ENCODE data around the gene TMPRSS11A.

DNA sequence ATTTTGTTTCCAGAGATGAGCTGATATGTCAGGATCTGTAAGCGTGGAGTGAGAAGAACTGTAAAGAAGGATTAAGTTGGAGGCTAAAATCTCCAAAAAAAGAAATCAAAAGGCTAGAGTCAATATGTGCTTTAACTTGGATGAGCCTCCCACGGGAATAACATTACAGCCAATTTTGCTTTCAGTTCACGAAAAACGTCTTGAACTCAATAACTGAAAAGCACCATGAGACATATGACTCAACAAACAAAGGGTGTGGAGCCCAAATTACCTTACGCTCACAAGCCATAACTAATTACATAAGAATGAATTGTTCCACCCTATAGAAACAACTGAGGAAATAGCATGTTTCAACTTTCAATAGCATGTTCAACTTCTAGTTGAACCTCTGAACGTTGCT, 101.8 kb downstream of the TMPRSS11A start:
- TF ChIP-seq POLR2A (IDR thresholded peaks at IDR 0.05) (no peak), EP300 (IDR thresholded peaks at IDR 0.05; ENCODE audit: low read depth) (no peak), POLR2AphosphoS5 (IDR thresholded peaks at IDR 0.05) (no peak)
- TF ChIP-seq, protein P1, sequence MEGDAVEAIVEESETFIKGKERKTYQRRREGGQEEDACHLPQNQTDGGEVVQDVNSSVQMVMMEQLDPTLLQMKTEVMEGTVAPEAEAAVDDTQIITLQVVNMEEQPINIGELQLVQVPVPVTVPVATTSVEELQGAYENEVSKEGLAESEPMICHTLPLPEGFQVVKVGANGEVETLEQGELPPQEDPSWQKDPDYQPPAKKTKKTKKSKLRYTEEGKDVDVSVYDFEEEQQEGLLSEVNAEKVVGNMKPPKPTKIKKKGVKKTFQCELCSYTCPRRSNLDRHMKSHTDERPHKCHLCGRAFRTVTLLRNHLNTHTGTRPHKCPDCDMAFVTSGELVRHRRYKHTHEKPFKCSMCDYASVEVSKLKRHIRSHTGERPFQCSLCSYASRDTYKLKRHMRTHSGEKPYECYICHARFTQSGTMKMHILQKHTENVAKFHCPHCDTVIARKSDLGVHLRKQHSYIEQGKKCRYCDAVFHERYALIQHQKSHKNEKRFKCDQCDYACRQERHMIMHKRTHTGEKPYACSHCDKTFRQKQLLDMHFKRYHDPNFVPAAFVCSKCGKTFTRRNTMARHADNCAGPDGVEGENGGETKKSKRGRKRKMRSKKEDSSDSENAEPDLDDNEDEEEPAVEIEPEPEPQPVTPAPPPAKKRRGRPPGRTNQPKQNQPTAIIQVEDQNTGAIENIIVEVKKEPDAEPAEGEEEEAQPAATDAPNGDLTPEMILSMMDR (IDR thresholded peaks at IDR 0.05), result no peak
